Ishikawa (cell line): ENCODE results near the gene CUBN.

Experiments used
- CEBPB ChIP-seq: IDR thresholded peaks from 2 replicates; pipeline ENCODE4 v1.6.1; 2012
- TF ChIP-seq, protein P1 (sequence below): IDR thresholded peaks from 2 replicates; pipeline ENCODE4 v1.6.1; 2012

DNA sequence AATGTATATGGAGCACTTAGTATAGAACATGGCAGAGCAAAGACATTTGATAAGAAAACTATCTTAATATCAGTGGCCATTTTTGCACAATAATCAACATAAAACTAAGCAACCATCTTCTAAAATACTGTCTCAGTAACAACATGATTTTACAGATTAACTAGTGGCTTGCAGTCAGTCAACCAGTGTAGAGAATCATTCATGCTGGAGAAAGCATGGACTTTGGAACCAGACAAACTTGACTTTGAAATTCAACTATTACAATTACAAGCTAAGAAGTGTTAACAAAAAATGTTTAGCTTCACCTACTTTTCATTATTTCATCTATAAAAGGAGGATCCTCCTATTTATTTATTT, 27.7 kb downstream of the CUBN start:
- no peak for TF ChIP-seq CEBPB
- TF ChIP-seq, protein P1, sequence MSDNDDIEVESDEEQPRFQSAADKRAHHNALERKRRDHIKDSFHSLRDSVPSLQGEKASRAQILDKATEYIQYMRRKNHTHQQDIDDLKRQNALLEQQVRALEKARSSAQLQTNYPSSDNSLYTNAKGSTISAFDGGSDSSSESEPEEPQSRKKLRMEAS: no peak
